Tibial nerve (tissue), 4 donors: ENCODE measurements around the gene SPDYE17.
"Not testable (repeated sequence)": the region's sequence is repeated elsewhere in the genome, so short reads cannot be mapped to it uniquely, and the experiment has no call there.

Source experiments
- CTCF ChIP-seq, 5 experiments: fragments of 200-600 bp in 3 of 5; fragments of 450-650 bp in 2 of 5; sonication (generic) in 3 of 5; IDR thresholded peaks; one replicate each; pipeline ENCODE4 v1.5.1; 2016 to 2019; ENCODE audit warnings: antibody characterized with exemption in 5 of 5, mild to moderate bottlenecking in 3 of 5, moderate library complexity in 2 of 5
- EP300 ChIP-seq, 2 donors: sonication (generic); formaldehyde crosslinking; IDR thresholded peaks; one replicate each; pipeline ENCODE4 v1.6.1; 2017; ENCODE audit warnings: antibody characterized with exemption in 2 of 2, mild to moderate bottlenecking in 1 of 2
- POLR2A ChIP-seq, 2 donors: fragments of 450-650 bp; IDR thresholded peaks; one replicate each; pipeline ENCODE4 v1.6.1; 2017; ENCODE audit warnings: antibody characterized with exemption in 2 of 2, mild to moderate bottlenecking in 2 of 2, moderate library complexity in 2 of 2

- not testable (repeated sequence) for TF ChIP-seq POLR2A, EP300, CTCF (IDR thresholded peaks at IDR 0.05)
Observed at GRCh38 chr7:77026349-77026748, 5.8 kb downstream of the SPDYE17 start.
